Hepatocyte (in vitro differentiated cells): ENCODE results near the gene RFX4. TPM values are rescaled to one million over a fixed set of nuclear protein-coding genes. Genes with fewer than 3 reads are reported as not detected.

ENCODE experiments used
- DNase-seq: peaks from one replicate; pipeline ENCODE4 v3.0.0-alpha.2; 2016; ENCODE audit warnings: low spot score
- H2AFZ ChIP-seq: fragments of 200-600 bp; sonication (generic); 2 replicates; pipeline ENCODE4 v1.6.0; 2016; ENCODE audit warnings: antibody characterized with exemption, mild to moderate bottlenecking
- H3K27ac ChIP-seq: fragments of 200-600 bp; sonication (generic); 2 replicates; pipeline ENCODE4 v1.5.1; 2016; ENCODE audit warnings: mild to moderate bottlenecking
- H3K27me3 ChIP-seq: fragments of 200-600 bp; sonication (generic); 2 replicates; pipeline ENCODE4 v1.6.1; 2016
- H3K36me3 ChIP-seq: fragments of 200-600 bp; sonication (generic); replicated peaks from 2 replicates; pipeline ENCODE4 v1.5.1; 2016; ENCODE audit warnings: low read depth; ENCODE audit not compliant: insufficient read depth
- H3K4me1 ChIP-seq: fragments of 200-600 bp; sonication (generic); 2 replicates; pipeline ENCODE4 v1.5.1; 2016; ENCODE audit warnings: mild to moderate bottlenecking, moderate library complexity; ENCODE audit not compliant: insufficient read depth
- H3K4me2 ChIP-seq: fragments of 200-600 bp; sonication (generic); 2 replicates; pipeline ENCODE4 v1.6.0; 2016
- H3K4me3 ChIP-seq: fragments of 200-600 bp; sonication (generic); 2 replicates; pipeline ENCODE4 v1.5.1; 2016; ENCODE audit warnings: mild to moderate bottlenecking
- H3K79me2 ChIP-seq: fragments of 200-600 bp; sonication (generic); 2 replicates; pipeline ENCODE4 v1.6.0; 2017; ENCODE audit warnings: mild to moderate bottlenecking
- H3K9me2 ChIP-seq: fragments of 200-600 bp; sonication (generic); replicated peaks from 2 replicates; pipeline ENCODE4 v1.6.0; 2017; ENCODE audit warnings: mild to moderate bottlenecking; ENCODE audit not compliant: insufficient read depth
- H3K9me3 ChIP-seq: fragments of 200-600 bp; sonication (generic); 2 replicates; pipeline ENCODE4 v1.5.1; 2016; ENCODE audit warnings: low read depth, mild to moderate bottlenecking
- H4K20me1 ChIP-seq: fragments of 200-600 bp; sonication (generic); 2 replicates; pipeline ENCODE4 v1.6.0; 2016; ENCODE audit warnings: mild to moderate bottlenecking; ENCODE audit not compliant: insufficient read depth, poor library complexity, severe bottlenecking
- CTCF ChIP-seq: fragments of 200-600 bp; sonication (generic); IDR thresholded peaks from 2 replicates; pipeline ENCODE4 v1.5.1; 2016; ENCODE audit warnings: antibody characterized with exemption, mild to moderate bottlenecking; ENCODE audit not compliant: poor library complexity
- EZH2 ChIP-seq: fragments of 200-600 bp; sonication (generic); IDR thresholded peaks from 2 replicates; pipeline ENCODE4 v1.6.1; 2016; ENCODE audit warnings: antibody characterized with exemption, mild to moderate bottlenecking, borderline replicate concordance
- EZH2phosphoT487 ChIP-seq: fragments of 200-600 bp; sonication (generic); IDR thresholded peaks from one replicate; pipeline ENCODE4 v1.6.1; 2018; ENCODE audit warnings: antibody characterized with exemption, mild to moderate bottlenecking, low read depth, moderate library complexity; ENCODE audit not compliant: unreplicated experiment, severe bottlenecking
- WGBS: methylation state at CpG from one replicate; pipeline ENCODE4 v1.1.6; 2016; ENCODE audit warnings: low lambda C conversion rate; ENCODE audit errors: missing lambda C conversion rate; 5-methylcytosine and 5-hydroxymethylcytosine counted together
- polyA plus RNA-seq: library from polyadenylated mRNA; unstranded; fragments of >200 nt; fragmentation: Nextera tagmentation; extraction: Ambion mirVana; gene quantifications from 2 replicates; pipeline ENCODE4 v1.2.1, GENCODE V29; 2016
- total RNA-seq: library from RNA; depleted of rRNA; stranded (reverse); fragments of >200 nt; gene quantifications from 2 replicates; pipeline ENCODE4 v1.2.3, GENCODE V29; 2014

The RFX4 gene
- total and polyA plus RNA-seq, 2 experiments from 2014 or later: not detected

GRCh38 chr12:106651552-106651951, 68.7 kb downstream of the RFX4 start:
- TF ChIP-seq EZH2phosphoT487: no peak
- no peak for TF ChIP-seq EZH2
- no peak for TF ChIP-seq CTCF
- Histone ChIP-seq H4K20me1 (no peaks in the 10 kb centered on the region), H3K9me3 (no peaks in the 10 kb centered on the region), H3K4me2 (no peak overlapping the region), H2AFZ (no peak overlapping the region), H3K27me3 (no peaks in the 10 kb centered on the region), H3K9me2 (no peaks in the 10 kb centered on the region), H3K36me3 (no peaks in the 10 kb centered on the region), H3K4me1 (no peaks in the 10 kb centered on the region), H3K4me3 (no peak overlapping the region), H3K79me2 (no peaks in the 10 kb centered on the region), H3K27ac (no peak overlapping the region)
- 100% methylated on average over 2 of the region's 2 CpGs for WGBS
- no peak for DNase-seq

GRCh38 chr12:106652510-106653015, 69.8 kb downstream of the RFX4 start:
- H4K20me1 ChIP-seq: no peaks in the 10 kb centered on the region
- no peak overlapping the region for H3K4me3 ChIP-seq
- H3K27me3 ChIP-seq: peaks cover 3% of the 10 kb centered on the region
- DNase-seq: no peak
- H3K79me2 ChIP-seq: no peaks in the 10 kb centered on the region
- no peak overlapping the region for H3K27ac ChIP-seq
- H2AFZ ChIP-seq: no peak overlapping the region
- no peaks in the 10 kb centered on the region for H3K9me3 ChIP-seq
- no peaks in the 10 kb centered on the region for H3K36me3 ChIP-seq
- H3K4me1 ChIP-seq: no peaks in the 10 kb centered on the region
- H3K4me2 ChIP-seq: no peak overlapping the region
- no peaks in the 10 kb centered on the region for H3K9me2 ChIP-seq
- no peak for TF ChIP-seq EZH2phosphoT487
- no peak for TF ChIP-seq EZH2
- no peak for TF ChIP-seq CTCF
- 95% methylated on average over 7 of the region's 7 CpGs for WGBS

- Histone ChIP-seq H3K4me3 (no peak overlapping the region), H2AFZ (no peak overlapping the region), H3K4me1 (no peaks in the 10 kb centered on the region), H3K9me2 (no peaks in the 10 kb centered on the region), H3K4me2 (no peak overlapping the region), H3K27me3 (peaks cover 3% of the 10 kb centered on the region), H3K27ac (no peak overlapping the region), H3K79me2 (no peaks in the 10 kb centered on the region), H4K20me1 (no peaks in the 10 kb centered on the region), H3K36me3 (no peaks in the 10 kb centered on the region), H3K9me3 (no peaks in the 10 kb centered on the region)
- DNase-seq: no peak
- 77% methylated on average over 3 of the region's 3 CpGs for WGBS
- no peak for TF ChIP-seq CTCF
- no peak for TF ChIP-seq EZH2phosphoT487
- TF ChIP-seq EZH2: no peak
These were observed 72.8 kb downstream of the RFX4 start for GRCh38 chr12:106655577-106655976.

- H3K9me3 ChIP-seq: no peaks in the 10 kb centered on the region
- DNase-seq: no peak
- H2AFZ ChIP-seq: no peak overlapping the region
- TF ChIP-seq EZH2 (no peak), EZH2phosphoT487 (no peak), CTCF (no peak)
- H3K79me2 ChIP-seq: no peaks in the 10 kb centered on the region
- no peak overlapping the region for H3K4me2 ChIP-seq
- H3K9me2 ChIP-seq: no peaks in the 10 kb centered on the region
- H3K4me1 ChIP-seq: no peaks in the 10 kb centered on the region
- no peaks in the 10 kb centered on the region for H3K36me3 ChIP-seq
- H3K27ac ChIP-seq: no peak overlapping the region
- no peak overlapping the region for H3K4me3 ChIP-seq
- WGBS: 65% methylated on average over 3 of the region's 3 CpGs
- H3K27me3 ChIP-seq: peaks cover 3% of the 10 kb centered on the region
- no peaks in the 10 kb centered on the region for H4K20me1 ChIP-seq
These were observed 74.7 kb downstream of the RFX4 start for GRCh38 chr12:106657488-106657887.
